HepG2 (cell line): ENCODE measurements around the gene CEBPZOS. TPM values are rescaled to one million over a fixed set of nuclear protein-coding genes. Genes with fewer than 3 reads are reported as not detected.
A peak's percentile ranks its signal among the peaks of the same experiment; 100 is the strongest.

ENCODE experiments used
- ARID4A ChIP-seq: sonication (generic); formaldehyde crosslinking; IDR thresholded peaks from 2 replicates; pipeline ENCODE4 v1.5.0; 2020; ENCODE audit warnings: mild to moderate bottlenecking, missing genetic modification reagents, borderline replicate concordance
- BHLHE40 ChIP-seq: IDR thresholded peaks from 2 replicates; pipeline ENCODE4 v1.6.1; 2011; ENCODE audit warnings: low read length, improper control_type of control experiment
- FOXO1 ChIP-seq: sonication (generic); formaldehyde crosslinking; IDR thresholded peaks from 2 replicates; pipeline ENCODE4 v1.4.0; 2020; ENCODE audit warnings: missing genetic modification reagents
- HOXA5 ChIP-seq: sonication (generic); formaldehyde crosslinking; IDR thresholded peaks from 2 replicates; pipeline ENCODE4 v1.4.0; 2020; ENCODE audit warnings: missing genetic modification reagents
- KLF11 ChIP-seq: IDR thresholded peaks from 2 replicates; pipeline ENCODE4 v1.6.1; 2016; ENCODE audit warnings: missing compliant biosample characterization
- KLF12 ChIP-seq: sonication (generic); formaldehyde crosslinking; IDR thresholded peaks from 2 replicates; pipeline ENCODE4 v1.4.0; 2020; ENCODE audit warnings: missing genetic modification reagents, borderline replicate concordance
- KLF16 ChIP-seq, 2 experiments: sonication (generic) in 1 of 2; formaldehyde crosslinking in 1 of 2; IDR thresholded peaks; 2 replicates each; pipeline versions ENCODE4 v1.6.1 to v1.8.0; 2016 to 2023; ENCODE audit warnings: missing genetic modification reagents in 2 of 2, missing compliant biosample characterization in 1 of 2
- PAWR ChIP-seq: sonication (generic); formaldehyde crosslinking; IDR thresholded peaks from 2 replicates; pipeline ENCODE4 v1.4.0; 2020; ENCODE audit warnings: missing genetic modification reagents, mild to moderate bottlenecking, borderline replicate concordance
- RAD51 ChIP-seq: fragments of 450-650 bp; IDR thresholded peaks from 2 replicates; pipeline ENCODE4 v1.6.1; 2016; ENCODE audit warnings: borderline replicate concordance
- REPIN1 ChIP-seq: sonication (generic); formaldehyde crosslinking; IDR thresholded peaks from 2 replicates; pipeline ENCODE4 v1.8.0; 2022; ENCODE audit warnings: missing genetic modification reagents, low read depth, mild to moderate bottlenecking, borderline replicate concordance
- RNF219 ChIP-seq: sonication (generic); formaldehyde crosslinking; IDR thresholded peaks from 2 replicates; pipeline ENCODE4 v1.5.0; 2020; ENCODE audit warnings: mild to moderate bottlenecking, missing genetic modification reagents
- TBX2 ChIP-seq: sonication (generic); formaldehyde crosslinking; IDR thresholded peaks from 2 replicates; pipeline ENCODE4 v1.5.0; 2020; ENCODE audit warnings: missing genetic modification reagents, mild to moderate bottlenecking, borderline replicate concordance
- TEAD3 ChIP-seq: optimal IDR thresholded peaks from 2 replicates; pipeline ENCODE3; 2016; ENCODE audit warnings: borderline replicate concordance
- ZFP41 ChIP-seq: sonication (generic); formaldehyde crosslinking; IDR thresholded peaks from 2 replicates; pipeline ENCODE4 v1.4.0; 2020; ENCODE audit warnings: mild to moderate bottlenecking, missing genetic modification reagents, borderline replicate concordance
- ZNF121 ChIP-seq: sonication (generic); formaldehyde crosslinking; IDR thresholded peaks from 2 replicates; pipeline ENCODE4 v1.5.0; 2020; ENCODE audit warnings: mild to moderate bottlenecking, missing genetic modification reagents
- ZNF253 ChIP-seq: sonication (generic); formaldehyde crosslinking; IDR thresholded peaks from 2 replicates; pipeline ENCODE4 v1.8.0; 2022; ENCODE audit warnings: mild to moderate bottlenecking, missing genetic modification reagents, borderline replicate concordance
- ZNF282 ChIP-seq: fragments of 450-650 bp; IDR thresholded peaks from 2 replicates; pipeline ENCODE4 v1.6.1; 2018; ENCODE audit not compliant: partially characterized antibody
- ZNF382 ChIP-seq: sonication (generic); formaldehyde crosslinking; IDR thresholded peaks from 2 replicates; pipeline ENCODE4 v1.5.0; 2020; ENCODE audit warnings: missing genetic modification reagents, mild to moderate bottlenecking, borderline replicate concordance
- ZNF446 ChIP-seq: sonication (generic); formaldehyde crosslinking; IDR thresholded peaks from 2 replicates; pipeline ENCODE4 v1.5.0; 2020; ENCODE audit warnings: mild to moderate bottlenecking, missing genetic modification reagents
- ZNF484 ChIP-seq: sonication (generic); formaldehyde crosslinking; IDR thresholded peaks from 2 replicates; pipeline ENCODE4 v1.5.1; 2020; ENCODE audit warnings: mild to moderate bottlenecking, low read depth, missing genetic modification reagents, borderline replicate concordance
- ZNF7 ChIP-seq: IDR thresholded peaks from 2 replicates; pipeline ENCODE4 v1.6.1; 2016; ENCODE audit warnings: missing biosample characterization, missing genetic modification reagents
- ZNF773 ChIP-seq: sonication (generic); formaldehyde crosslinking; IDR thresholded peaks from 2 replicates; pipeline ENCODE4 v1.4.0; 2020; ENCODE audit warnings: missing genetic modification reagents, borderline replicate concordance
- ZNF878 ChIP-seq: sonication (generic); formaldehyde crosslinking; IDR thresholded peaks from 2 replicates; pipeline ENCODE4 v1.8.1; 2023; ENCODE audit warnings: mild to moderate bottlenecking, missing genetic modification reagents, moderate library complexity
- polyA plus RNA-seq, 8 experiments: library from polyadenylated mRNA; depleted of rRNA in 3 of 8; stranded (reverse) in 7 of 8; unstranded in 1 of 8; fragments of >200 nt; fragmentation: Illumina TruSeq in 4 of 8; extraction: Trizol in 4 of 8; gene quantifications; 2 replicates each; pipeline versions ENCODE4 v1.2.1 to v1.2.3, GENCODE V29; 2011 to 2016; ENCODE audit warnings: low read depth in 4 of 8, missing spikeins in 1 of 8, mixed read lengths in 1 of 8; ENCODE audit not compliant: insufficient read depth in 1 of 8
- total RNA-seq, 5 experiments: library from RNA; depleted of rRNA; stranded (reverse); fragments of >200 nt; fragmentation: Illumina TruSeq; extraction: Trizol; gene quantifications; 2 replicates each; pipeline ENCODE4 v1.2.3, GENCODE V29; 2016; ENCODE audit warnings: low read depth in 1 of 5
- TF ChIP-seq, protein P1 (sequence below): sonication (generic); formaldehyde crosslinking; IDR thresholded peaks from 2 replicates; pipeline ENCODE4 v1.8.0; 2022; ENCODE audit warnings: missing genetic modification reagents, mild to moderate bottlenecking, borderline replicate concordance

CEBPZOS gene
- total and polyA plus RNA-seq, 2 of the 13 experiments (the other 11 are each of a cell fraction or from before 2014, with no cell fraction given) = 18.6 to 44.7 TPM

DNA sequence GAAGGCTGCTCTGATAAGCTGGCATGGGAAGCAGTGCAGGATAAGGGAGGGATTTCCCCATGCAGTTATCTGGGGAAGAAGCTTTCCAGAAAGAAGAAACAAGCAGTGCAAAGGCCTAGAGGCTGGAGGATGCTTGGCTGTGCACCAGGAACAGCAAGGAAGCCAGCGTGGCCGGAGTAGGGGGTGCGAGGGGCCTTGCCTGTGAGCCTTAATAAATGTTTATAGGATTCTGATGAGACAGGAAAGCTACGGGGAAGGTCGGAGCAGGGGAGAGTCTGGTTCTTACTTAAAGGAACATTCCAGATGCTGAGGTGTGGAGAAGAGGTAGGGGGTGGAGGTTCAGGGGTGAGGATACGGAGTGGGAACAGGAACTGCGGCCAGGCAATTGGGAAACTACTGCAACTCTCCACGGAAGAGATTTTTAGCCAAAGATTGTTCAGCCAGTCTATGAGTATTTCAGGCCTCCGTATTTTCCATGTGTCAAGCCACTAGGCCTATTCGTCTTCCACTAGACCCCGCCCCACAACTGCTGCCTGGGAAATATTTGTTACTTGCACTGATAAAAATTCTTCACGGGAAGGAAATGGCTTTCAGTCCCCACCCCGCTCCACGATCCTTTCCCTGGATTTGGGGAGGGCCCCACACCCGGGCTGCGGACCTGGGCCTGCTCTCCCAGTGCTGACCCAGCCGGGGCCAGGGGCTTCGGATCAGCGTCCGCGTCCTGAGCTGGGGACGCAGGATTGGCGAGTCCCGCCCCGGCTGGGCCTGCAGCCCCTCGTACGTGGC, 40.0 kb upstream of the CEBPZOS start (continued):
- TF ChIP-seq ZFP41 (CRISPR knock-in tag) (no peak), ARID4A (CRISPR knock-in tag) (0 out of 2 replicates have a peak, but pooled peaks have one; percentile 2), ZNF382 (no peak), TEAD3 (CRISPR knock-in tag) (no peak), ZNF484 (CRISPR knock-in tag) (no peak), REPIN1 (no peak), ZNF282 (no peak), ZNF121 (CRISPR knock-in tag) (no peak), ZNF446 (no peak), RNF219 (CRISPR knock-in tag) (no peak), KLF16 (CRISPR knock-in tag; IDR thresholded peaks at IDR 0.05) (peak in 1 of 2 experiments; percentile 9; a peak in 1 of 4 replicates), RAD51 (no peak), ZNF7 (no peak), KLF11 (CRISPR knock-in tag) (no peak), KLF12 (CRISPR knock-in tag) (no peak), HOXA5 (CRISPR knock-in tag) (no peak), ZNF773 (0 out of 2 replicates have a peak, but pooled peaks have one; percentile 23), PAWR (CRISPR knock-in tag) (no peak), ZNF878 (no peak), TBX2 (no peak), ZNF253 (peak; percentile 26; the same call in 1 of the 2 replicates), FOXO1 (no peak), BHLHE40 (no peak)
- TF ChIP-seq, protein P1, sequence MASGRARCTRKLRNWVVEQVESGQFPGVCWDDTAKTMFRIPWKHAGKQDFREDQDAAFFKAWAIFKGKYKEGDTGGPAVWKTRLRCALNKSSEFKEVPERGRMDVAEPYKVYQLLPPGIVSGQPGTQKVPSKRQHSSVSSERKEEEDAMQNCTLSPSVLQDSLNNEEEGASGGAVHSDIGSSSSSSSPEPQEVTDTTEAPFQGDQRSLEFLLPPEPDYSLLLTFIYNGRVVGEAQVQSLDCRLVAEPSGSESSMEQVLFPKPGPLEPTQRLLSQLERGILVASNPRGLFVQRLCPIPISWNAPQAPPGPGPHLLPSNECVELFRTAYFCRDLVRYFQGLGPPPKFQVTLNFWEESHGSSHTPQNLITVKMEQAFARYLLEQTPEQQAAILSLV (CRISPR knock-in tag) = no peak
